ENCODE measurements around the gene PHF13. TPM values are rescaled to one million over a fixed set of nuclear protein-coding genes. Genes with fewer than 3 reads are reported as not detected.
A peak's percentile ranks its signal among the peaks of the same experiment; 100 is the strongest.

PHF13 gene
- total RNA-seq, 6 donors from 2014 or later = 8.4 to 23.0 (median 9.8) TPM

DNA sequence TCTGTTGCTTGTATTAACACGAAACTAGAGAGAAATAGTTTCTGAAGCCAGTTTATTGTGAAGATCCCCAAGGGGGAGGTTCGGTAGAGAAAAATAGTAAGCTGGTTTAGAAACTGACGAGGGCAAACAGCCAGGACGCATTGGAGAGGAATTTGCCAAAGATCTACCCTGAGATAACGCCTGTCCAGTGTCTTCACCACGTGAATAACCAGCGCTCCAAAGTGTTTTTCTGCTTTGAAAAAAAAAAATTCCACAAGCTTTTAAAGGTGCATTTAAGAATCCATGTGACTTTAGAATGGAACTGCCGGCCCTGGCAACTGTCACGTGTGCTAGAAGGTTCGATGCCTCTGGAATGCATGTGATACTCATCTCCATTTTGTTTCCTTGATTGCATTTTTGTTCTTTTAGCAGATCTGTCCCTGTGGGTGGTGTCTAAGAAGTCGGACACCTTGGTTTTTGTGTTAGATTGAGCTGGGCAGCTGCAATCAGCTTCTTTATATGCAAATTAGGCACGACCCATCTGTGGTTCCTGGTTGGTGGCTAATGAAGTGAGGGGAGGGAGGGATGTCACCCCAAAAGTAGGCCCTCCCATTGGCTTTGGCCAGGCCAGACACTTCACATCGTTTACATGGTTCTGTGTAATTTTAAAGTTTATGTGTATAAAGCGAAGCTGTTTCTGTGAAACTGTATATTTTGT lies 9.9 kb downstream of the PHF13 start:
- ATAC-seq (ENCODE audit: low FRiP score in 2 of 2) (no peak), DNase-seq (no peak)
- Histone ChIP-seq H3K27ac (no peak overlapping the region), H3K36me3 (peaks cover 10 to 51% (median 36%) of the 10 kb centered on the region in 4 donors), H3K27me3 (no peaks in the 10 kb centered on the region), H3K4me1 (peaks cover 14 to 31% (median 22%) of the 10 kb centered on the region in 4 donors), H3K4me3 (no peak overlapping the region), H3K9me3 (no peaks in the 10 kb centered on the region)
- WGBS, 2 donors = 85 to 86% methylated on average over 14 of the region's 14 CpGs
- TF ChIP-seq POLR2AphosphoS5 (IDR thresholded peaks at IDR 0.05) (no peak), POLR2A (IDR thresholded peaks at IDR 0.05) (no peak)

DNA sequence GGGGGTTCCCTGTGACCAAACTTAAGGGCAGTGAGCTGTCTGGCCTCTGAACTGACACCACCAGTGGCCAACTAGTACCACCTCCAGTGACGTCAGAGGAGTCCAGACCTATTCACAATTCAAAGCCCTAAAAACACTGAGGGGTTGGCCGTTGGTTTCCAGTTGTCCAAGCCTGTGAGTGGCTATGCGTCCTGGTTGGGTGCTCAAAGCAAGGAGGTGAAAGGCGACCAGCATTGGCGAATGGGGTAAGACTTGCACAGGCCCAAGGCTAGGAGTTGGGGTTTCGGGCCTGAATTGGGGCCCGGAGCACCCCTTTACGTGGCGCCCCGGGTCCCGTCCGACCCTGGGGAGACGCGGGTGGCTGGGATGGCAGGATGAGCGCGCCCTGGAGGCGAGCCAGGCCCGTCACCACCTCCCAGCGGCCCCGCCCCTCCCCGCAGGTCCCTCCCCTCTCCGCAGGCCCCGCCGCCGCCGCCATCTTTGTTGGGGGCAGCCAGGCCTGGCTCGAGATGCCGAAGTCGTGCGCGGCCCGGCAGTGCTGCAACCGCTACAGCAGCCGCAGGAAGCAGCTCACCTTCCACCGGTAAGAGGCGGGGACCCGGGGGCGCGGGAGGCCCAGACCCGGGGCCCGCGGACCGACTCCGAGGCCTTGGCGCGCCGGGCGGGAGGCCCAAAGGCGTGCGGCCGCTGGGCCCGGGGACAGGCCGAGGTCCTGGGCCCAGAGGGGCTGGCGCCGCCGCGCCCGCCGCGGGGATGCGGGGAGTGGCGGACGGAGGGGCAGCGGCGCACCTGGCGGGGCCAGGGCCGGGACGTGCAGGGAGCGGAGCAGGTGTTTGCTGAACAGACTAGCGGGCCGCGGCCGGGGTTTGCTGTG lies 11.4 kb downstream of the PHF13 start, which contains the start of gene THAP3:
THAP3 (plus strand) TSS at position 159 of the 874 bp plus-strand sequence; CDS start at position 510, 351 bp downstream.
- TF ChIP-seq POLR2A (IDR thresholded peaks at IDR 0.05) = peak in 1 of 4 donors; percentile 66
- no peak for TF ChIP-seq EP300 (IDR thresholded peaks at IDR 0.05)
- TF ChIP-seq CTCF (IDR thresholded peaks at IDR 0.05) = no peak
- TF ChIP-seq POLR2AphosphoS5 (IDR thresholded peaks at IDR 0.05) = peak in 1 of 2 donors; percentile 31
- DNase-seq (peak; percentile 90 to 98), ATAC-seq (ENCODE audit: low FRiP score in 2 of 2) (peak; percentile 92 to 97)
- 4 to 7% methylated on average over 3 to 22 of the region's 73 CpGs for WGBS, 2 donors
- H3K36me3 ChIP-seq = peaks cover 15 to 56% (median 39%) of the 10 kb centered on the region in 4 donors
- peak within 1 kb of the TSS; percentile 68 to 94 (median 88) for H3K4me3 ChIP-seq
- H3K9me3 ChIP-seq = no peaks in the 10 kb centered on the region
- no peaks in the 10 kb centered on the region for H3K27me3 ChIP-seq
- peaks cover 14 to 31% (median 22%) of the 10 kb centered on the region in 4 donors for H3K4me1 ChIP-seq
- H3K27ac ChIP-seq = peak within 1 kb of the TSS; percentile 70 to 92 (median 76)

DNA sequence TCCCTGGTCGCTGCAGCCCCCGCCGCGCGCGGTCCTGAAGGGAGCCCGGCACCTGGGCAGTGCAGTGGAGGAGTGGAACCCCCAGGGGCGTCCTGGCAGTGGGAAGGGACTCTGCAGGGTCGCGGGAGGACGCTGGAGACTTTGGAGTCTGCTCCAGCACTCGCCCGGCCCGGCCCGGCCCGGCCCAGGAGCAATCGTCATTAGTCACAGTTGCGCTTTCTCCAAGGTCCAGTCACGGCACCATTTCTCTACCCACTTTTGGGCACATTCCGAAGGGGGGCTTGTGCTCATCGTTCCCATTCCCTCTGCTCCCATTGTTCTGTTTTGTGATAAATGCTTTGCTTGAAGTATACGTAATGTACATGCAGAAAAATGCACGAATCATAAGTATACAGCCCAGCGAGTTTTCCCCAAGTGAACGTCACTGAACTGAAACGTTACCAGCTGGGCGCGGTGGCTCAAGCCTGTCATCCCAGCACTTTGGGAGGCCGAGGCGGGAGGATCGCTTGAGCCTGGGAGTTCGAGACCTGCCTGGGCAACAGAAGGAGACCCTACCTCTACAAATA lies 12.1 kb downstream of the PHF13 start:
- ATAC-seq (ENCODE audit: low FRiP score in 2 of 2) (peak; percentile 23 to 44), DNase-seq (no peak)
- Histone ChIP-seq H3K27ac (peak overlapping the region; percentile 70 to 92 (median 76)), H3K36me3 (peaks cover 15 to 56% (median 38%) of the 10 kb centered on the region in 4 donors), H3K4me1 (peaks cover 14 to 31% (median 22%) of the 10 kb centered on the region in 4 donors), H3K4me3 (peak overlapping the region; percentile 68 to 94 (median 88)), H3K9me3 (no peaks in the 10 kb centered on the region), H3K27me3 (no peaks in the 10 kb centered on the region)
- WGBS, 2 donors = 6 to 11% methylated on average over 20 to 32 of the region's 32 CpGs
- TF ChIP-seq CTCF (IDR thresholded peaks at IDR 0.05) (peak in 1 of 6 experiments; percentile 27), POLR2A (IDR thresholded peaks at IDR 0.05) (no peak)

DNA sequence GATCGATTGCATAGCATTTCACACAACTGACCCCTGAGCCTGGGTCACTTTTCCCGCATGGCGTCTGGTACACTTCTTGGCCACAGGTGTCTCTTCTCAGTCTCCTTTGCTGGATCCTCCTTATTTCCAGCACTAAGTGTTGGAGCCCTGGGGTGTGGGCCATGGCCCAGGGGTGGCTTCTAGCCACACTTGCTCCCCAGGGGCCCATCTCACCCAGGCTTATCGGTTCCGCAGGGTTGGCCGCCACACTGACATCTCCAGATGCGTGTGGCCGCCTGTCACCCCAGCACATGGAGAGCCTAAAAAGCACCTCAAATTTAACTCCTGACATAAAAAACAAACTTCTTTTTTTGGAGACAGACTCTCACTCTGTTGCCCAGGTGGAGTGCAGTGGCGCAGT lies 13.5 kb downstream of the PHF13 start:
- H3K36me3 ChIP-seq = peaks cover 5 to 56% (median 32%) of the 10 kb centered on the region in 4 donors
- no peak overlapping the region for H3K27ac ChIP-seq

More for the DNA sequence above, 13.5 kb downstream of the PHF13 start:
- 95 to 96% methylated on average over 8 to 9 of the region's 9 CpGs for WGBS, 2 donors
- TF ChIP-seq POLR2A (IDR thresholded peaks at IDR 0.05) (no peak), POLR2AphosphoS5 (IDR thresholded peaks at IDR 0.05) (no peak), EP300 (IDR thresholded peaks at IDR 0.05) (no peak), CTCF (IDR thresholded peaks at IDR 0.05) (no peak)
- Histone ChIP-seq H3K27me3 (no peaks in the 10 kb centered on the region), H3K4me1 (peaks cover 14 to 31% (median 22%) of the 10 kb centered on the region in 4 donors), H3K9me3 (no peaks in the 10 kb centered on the region), H3K4me3 (no peak overlapping the region)
- DNase-seq = no peak
- ATAC-seq (ENCODE audit: low FRiP score in 2 of 2) = no peak
